Measurements from ENCODE around the gene RERE.

DNA sequence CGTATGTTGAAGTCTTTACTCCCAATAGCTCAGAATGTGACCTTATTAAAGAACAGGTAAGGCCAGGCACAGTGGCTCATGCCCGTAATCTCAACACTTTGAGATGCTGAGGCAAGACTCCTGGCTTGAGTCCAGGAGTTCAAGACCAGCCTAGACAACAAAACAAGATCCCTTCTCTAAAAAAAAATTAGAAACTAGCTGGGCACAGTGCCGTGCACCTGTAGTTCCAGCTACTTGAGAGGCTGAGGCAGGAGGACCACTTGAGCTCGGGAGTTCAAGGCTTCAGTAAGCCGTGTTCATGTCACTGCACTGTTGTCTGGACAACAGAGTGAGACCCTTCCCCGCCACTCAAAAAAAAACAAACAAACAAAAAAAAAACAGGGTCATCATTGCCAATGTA lies 171.3 kb downstream of the RERE start:
- TF ChIP-seq, protein P1, sequence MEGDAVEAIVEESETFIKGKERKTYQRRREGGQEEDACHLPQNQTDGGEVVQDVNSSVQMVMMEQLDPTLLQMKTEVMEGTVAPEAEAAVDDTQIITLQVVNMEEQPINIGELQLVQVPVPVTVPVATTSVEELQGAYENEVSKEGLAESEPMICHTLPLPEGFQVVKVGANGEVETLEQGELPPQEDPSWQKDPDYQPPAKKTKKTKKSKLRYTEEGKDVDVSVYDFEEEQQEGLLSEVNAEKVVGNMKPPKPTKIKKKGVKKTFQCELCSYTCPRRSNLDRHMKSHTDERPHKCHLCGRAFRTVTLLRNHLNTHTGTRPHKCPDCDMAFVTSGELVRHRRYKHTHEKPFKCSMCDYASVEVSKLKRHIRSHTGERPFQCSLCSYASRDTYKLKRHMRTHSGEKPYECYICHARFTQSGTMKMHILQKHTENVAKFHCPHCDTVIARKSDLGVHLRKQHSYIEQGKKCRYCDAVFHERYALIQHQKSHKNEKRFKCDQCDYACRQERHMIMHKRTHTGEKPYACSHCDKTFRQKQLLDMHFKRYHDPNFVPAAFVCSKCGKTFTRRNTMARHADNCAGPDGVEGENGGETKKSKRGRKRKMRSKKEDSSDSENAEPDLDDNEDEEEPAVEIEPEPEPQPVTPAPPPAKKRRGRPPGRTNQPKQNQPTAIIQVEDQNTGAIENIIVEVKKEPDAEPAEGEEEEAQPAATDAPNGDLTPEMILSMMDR (IDR thresholded peaks at IDR 0.05), result no peak
- no peak for TF ChIP-seq POLR2A (IDR thresholded peaks at IDR 0.05)

Data from uterus (tissue), 2 donors.